Omental fat pad (tissue), 4 donors: ENCODE results near the gene HMCN2. TPM values are rescaled to one million over a fixed set of nuclear protein-coding genes. Genes with fewer than 3 reads are reported as not detected.

ENCODE experiments used
- ATAC-seq: fragments of 150-250 bp; one replicate; pipeline ENCODE4 v1.9.1; 2016; ENCODE audit warnings: mild to moderate bottlenecking, moderate library complexity; ENCODE audit not compliant: low FRiP score
- DNase-seq: peaks from one replicate; pipeline ENCODE4 v3.0.0-alpha.2; 2019; ENCODE audit warnings: low spot score
- total RNA-seq, 4 donors: library from RNA; depleted of rRNA; stranded (reverse); fragments of >200 nt; gene quantifications; one replicate each; pipeline ENCODE4 v1.1.0, GENCODE V29; 2016
- TF ChIP-seq, protein P1 (sequence below), 3 donors: fragments of 450-650 bp; IDR thresholded peaks; one replicate each; pipeline ENCODE4 v1.5.1; 2016 to 2017; ENCODE audit warnings: antibody characterized with exemption in 3 of 3, mild to moderate bottlenecking in 3 of 3, moderate library complexity in 2 of 3

Gene HMCN2
- total RNA-seq, 4 donors from 2014 or later, result 0.19 to 5.8 (median 0.75) TPM

DNA sequence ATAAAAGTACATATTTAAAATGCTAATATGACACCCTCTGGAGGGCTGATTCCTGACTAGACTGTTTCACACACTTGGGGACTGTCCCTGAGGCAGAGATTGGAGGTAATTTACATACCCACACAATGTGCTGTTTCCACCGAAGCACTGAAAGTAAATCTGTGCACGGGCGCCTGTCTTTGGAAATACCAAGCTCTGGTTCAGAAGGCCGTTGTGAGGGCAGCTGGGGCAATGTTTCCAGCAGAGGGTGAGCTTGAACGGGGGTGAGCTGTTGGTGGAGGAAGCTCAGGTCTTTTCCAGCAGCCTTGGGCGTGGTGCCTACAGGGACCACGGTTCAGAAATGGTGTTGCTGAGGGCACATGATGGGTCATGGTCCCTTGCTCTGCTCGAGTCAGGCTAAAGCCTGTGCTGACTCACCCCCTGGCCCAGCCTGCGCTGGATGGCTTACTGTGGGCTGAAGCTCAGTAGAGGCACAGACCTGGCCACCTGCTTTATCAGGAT, 25.8 kb upstream of the HMCN2 start:
- DNase-seq (no peak), ATAC-seq (no peak)
- TF ChIP-seq, protein P1, sequence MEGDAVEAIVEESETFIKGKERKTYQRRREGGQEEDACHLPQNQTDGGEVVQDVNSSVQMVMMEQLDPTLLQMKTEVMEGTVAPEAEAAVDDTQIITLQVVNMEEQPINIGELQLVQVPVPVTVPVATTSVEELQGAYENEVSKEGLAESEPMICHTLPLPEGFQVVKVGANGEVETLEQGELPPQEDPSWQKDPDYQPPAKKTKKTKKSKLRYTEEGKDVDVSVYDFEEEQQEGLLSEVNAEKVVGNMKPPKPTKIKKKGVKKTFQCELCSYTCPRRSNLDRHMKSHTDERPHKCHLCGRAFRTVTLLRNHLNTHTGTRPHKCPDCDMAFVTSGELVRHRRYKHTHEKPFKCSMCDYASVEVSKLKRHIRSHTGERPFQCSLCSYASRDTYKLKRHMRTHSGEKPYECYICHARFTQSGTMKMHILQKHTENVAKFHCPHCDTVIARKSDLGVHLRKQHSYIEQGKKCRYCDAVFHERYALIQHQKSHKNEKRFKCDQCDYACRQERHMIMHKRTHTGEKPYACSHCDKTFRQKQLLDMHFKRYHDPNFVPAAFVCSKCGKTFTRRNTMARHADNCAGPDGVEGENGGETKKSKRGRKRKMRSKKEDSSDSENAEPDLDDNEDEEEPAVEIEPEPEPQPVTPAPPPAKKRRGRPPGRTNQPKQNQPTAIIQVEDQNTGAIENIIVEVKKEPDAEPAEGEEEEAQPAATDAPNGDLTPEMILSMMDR (IDR thresholded peaks at IDR 0.05), result no peak

DNA sequence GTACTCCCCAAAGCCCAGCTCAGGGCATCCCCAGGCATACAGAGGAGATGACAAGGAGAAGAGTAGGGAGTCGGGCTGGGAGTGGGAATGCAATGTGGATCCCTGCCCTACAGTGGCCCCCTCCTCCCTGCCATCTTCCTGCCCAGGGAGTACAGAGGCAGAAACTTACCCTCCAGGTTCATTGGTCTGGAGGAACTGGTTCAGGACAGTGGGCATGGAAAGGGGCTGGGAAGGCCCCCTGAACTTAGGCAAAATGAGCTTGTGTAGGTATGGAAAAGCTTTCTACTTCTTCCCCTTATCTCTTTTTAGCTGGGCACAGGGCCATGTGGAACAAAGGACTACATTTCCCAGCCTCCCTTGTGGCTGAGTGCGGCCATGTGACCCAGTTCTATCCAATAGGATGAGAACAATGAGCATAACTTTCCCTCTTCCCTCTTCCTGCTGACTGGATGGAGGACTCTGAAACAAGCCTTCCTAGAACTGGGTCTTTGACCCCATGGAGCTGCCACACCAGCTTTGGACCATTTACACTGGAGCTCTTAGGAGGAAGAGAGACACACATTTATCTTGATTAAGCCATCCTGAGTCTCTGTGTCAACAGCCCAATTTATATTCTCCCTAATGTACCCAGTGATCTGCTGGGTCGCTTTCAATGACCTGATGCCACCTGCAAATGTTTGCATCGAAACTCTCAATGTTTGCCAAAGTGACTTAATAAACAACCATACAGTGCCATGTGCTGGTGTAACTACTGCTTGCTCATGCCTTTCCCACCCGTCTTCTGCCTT, 25.0 kb upstream of the HMCN2 start:
- DNase-seq (no peak), ATAC-seq (peak; percentile 41)
- TF ChIP-seq, protein P1 (IDR thresholded peaks at IDR 0.05), result no peak

DNA sequence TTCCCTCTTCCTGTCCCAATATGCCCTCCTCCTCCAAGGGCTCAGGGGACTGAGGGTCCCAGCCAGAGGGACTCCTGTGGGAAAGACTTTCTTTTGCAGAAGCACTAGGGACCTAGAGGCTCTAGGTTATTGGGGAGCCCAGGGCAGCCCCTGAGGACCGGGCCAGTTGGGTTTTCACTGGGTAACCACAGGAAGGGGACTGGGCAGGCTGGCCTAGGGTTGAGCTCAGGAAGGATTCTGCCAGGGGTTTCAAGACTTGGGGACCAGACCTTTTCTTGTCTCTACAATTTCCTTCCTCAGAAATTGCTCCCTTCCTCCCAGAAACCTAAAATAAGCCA, 24.4 kb upstream of the HMCN2 start:
- ATAC-seq (no peak), DNase-seq (no peak)
- TF ChIP-seq, protein P1 (IDR thresholded peaks at IDR 0.05), result no peak

- TF ChIP-seq, protein P1 (IDR thresholded peaks at IDR 0.05), result no peak
- no peak for ATAC-seq
- DNase-seq, result no peak
These were observed 23.1 kb upstream of the HMCN2 start for GRCh38 chr9:130242270-130243014.

DNA sequence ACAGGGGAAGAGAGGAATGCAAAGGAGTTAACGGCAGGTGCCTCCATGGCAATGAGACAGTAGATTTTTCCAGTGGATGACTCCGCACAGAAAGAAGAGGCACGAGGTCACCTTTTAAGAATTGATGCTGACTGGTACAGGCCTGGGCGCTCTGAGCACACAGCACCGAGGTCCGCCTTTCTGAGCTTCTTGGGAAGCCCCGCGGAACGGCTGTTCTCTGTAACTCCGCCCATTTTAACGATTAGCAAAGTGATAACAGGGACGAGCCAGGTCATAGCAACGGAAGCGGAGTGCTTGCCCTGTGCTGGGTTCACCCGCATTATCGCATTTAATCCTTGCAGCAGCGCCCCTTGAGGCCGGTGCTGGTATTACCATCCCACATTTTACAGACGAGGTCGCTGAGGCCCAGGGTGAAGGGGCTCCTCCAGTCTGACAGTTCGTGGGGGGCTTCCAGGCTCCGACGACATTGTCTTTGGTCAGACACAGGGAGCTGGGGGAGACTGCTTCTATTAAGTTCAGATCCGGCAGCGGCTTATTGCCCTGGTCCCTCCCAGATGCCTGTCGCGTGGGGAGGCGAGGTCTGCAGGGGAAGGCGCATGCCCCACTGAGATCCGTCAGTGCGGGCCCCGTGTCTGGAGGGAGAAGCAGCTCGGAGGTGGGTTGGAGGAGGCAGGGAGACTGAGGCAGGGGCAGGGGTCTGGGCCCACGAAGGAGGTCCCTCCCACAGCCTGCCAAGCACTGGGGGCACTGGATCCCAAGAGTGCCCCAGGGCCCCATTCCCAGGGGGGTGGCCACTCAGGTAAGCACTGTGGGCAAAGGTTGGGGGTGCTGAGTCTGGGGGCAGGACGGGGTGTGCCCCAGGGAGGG, 22.3 kb upstream of the HMCN2 start:
- DNase-seq (peak; percentile 97), ATAC-seq (peak; percentile 45)
- TF ChIP-seq, protein P1 (IDR thresholded peaks at IDR 0.05), result peak in 1 of 3 donors; percentile 88

DNA sequence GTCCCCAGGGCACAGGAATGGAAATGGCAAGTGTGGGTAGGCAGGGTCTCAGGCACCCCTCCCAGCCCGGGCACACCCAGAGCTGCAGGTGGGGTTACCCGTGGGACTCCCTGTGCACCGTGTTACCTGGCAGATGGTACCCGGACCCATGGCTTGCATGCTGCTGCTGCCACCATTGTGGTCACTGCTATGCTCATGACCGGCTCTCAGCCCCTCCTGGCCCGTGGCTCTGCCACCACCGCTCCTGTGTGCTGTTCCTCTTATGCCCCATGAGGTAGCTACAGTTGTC, 21.7 kb upstream of the HMCN2 start:
- ATAC-seq, result no peak
- no peak for DNase-seq
- TF ChIP-seq, protein P1 (IDR thresholded peaks at IDR 0.05), result no peak
